SK-N-SH treated with all-trans-retinoic acid at 6 μM for 48 hours (cell line): Measurements from ENCODE around the gene GBF1.

Experiments used
- ESRRG ChIP-seq: fragments of 250-450 bp; sonication (Bioruptor Pico); IDR thresholded peaks from 2 replicates; pipeline ENCODE4 v1.6.1; 2021; ENCODE audit warnings: mild to moderate bottlenecking
- ZNF565 ChIP-seq: fragments of 450-650 bp; formaldehyde crosslinking; conservative IDR thresholded peaks from 2 replicates; pipeline ENCODE4 v1.5.0; 2020; ENCODE audit warnings: low read depth, mild to moderate bottlenecking, moderate library complexity

- TF ChIP-seq ZNF565 (CRISPR knock-in tag) = no peak
- TF ChIP-seq ESRRG (CRISPR knock-in tag) = no peak
These were observed 138.7 kb downstream of the GBF1 start for GRCh38 chr10:102384053-102384452.
